HL-60 (cell line): Measurements from ENCODE around the gene TBC1D3B.
"Not testable (repeated sequence)": the region's sequence is repeated elsewhere in the genome, so short reads cannot be mapped to it uniquely, and the experiment has no call there.

Experiments
- DNase-seq, 2 experiments: peaks; one replicate each; pipeline ENCODE4 v3.0.0-alpha.2; 2010 to 2020; ENCODE audit warnings: low read depth in 1 of 2, low spot score in 1 of 2
- H3K27ac ChIP-seq: fragments of 250-450 bp; sonication (Bioruptor Pico); replicated peaks from 2 replicates; pipeline ENCODE4 v1.5.1; 2020; ENCODE audit warnings: mild to moderate bottlenecking, moderate library complexity
- H3K27me3 ChIP-seq: fragments of 250-450 bp; sonication (Bioruptor Pico); 2 replicates; pipeline ENCODE4 v1.5.1; 2021; ENCODE audit warnings: mild to moderate bottlenecking, moderate library complexity; ENCODE audit not compliant: insufficient read depth, poor library complexity, severe bottlenecking
- H3K4me3 ChIP-seq: replicated peaks from 2 replicates; pipeline ENCODE4 v1.5.1; 2011; ENCODE audit warnings: mild to moderate bottlenecking, control low read depth, low read length; ENCODE audit not compliant: insufficient read depth
- CTCF ChIP-seq: IDR thresholded peaks from one replicate; pipeline ENCODE4 v1.5.1; 2011; ENCODE audit warnings: low read length, control low read depth, inconsistent platforms; ENCODE audit not compliant: insufficient read depth
- GABPA ChIP-seq: IDR thresholded peaks from 2 replicates; pipeline ENCODE4 v1.6.1; 2012; ENCODE audit warnings: low read depth
- POLR2AphosphoS5 ChIP-seq: IDR thresholded peaks from 2 replicates; pipeline ENCODE4 v1.6.1; 2012; ENCODE audit warnings: low read depth
- SPI1 ChIP-seq: IDR thresholded peaks from 2 replicates; pipeline ENCODE4 v1.6.1; 2012; ENCODE audit warnings: low read depth, mild to moderate bottlenecking, borderline replicate concordance
- TF ChIP-seq, protein P1 (sequence below): IDR thresholded peaks from 2 replicates; pipeline ENCODE4 v1.6.1; 2012; ENCODE audit warnings: low read depth; ENCODE audit not compliant: insufficient replicate concordance

TBC1D3B gene

DNA sequence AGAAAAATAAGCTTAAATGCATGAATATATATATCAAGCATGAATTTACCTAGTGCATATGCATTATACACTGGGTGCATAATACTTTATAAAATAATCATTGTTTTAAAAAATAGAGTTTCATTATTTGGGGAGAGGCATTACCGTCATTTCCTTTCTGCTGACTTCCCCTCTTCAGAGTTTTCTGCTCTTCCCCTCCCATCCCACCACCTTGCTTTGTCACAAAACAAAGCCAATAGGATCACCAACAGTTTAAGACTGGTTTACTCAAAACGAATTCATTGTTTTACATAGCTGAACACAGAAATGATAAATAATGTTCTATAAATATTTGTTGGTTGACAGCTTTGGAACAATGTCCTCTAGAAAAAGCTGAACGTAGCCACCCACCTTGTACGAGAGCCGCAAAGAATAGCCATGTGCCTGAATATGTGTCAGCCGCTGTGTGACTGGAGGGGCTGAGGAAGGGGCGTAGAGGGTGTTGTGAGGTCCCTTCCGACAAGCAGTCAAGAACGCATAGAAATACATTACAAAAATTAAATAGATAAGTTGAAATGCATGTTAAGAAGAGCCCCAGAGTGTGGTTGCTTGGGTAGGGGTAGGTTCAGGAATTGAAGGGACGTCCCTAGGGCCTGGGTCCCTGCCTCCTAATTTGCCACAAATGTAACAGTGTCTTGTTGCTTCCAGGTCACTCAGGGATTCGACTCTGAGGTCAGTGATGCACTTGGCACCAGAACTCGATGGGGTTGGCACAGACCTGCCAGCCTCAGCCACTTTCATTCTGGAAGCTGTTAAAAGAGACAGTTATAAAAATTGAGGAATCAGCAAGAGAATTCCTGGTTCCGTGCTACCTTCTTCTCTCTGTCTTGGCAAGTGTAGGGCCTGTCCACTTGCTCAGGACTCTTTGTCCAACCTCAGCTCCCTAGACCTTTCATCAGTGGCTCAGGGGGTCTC is 10.7 kb upstream of the TBC1D3B start:
- not testable (repeated sequence) for H3K4me3 ChIP-seq, DNase-seq, H3K27me3 ChIP-seq
- peak; percentile 63; the same call in 1 of the 2 replicates for TF ChIP-seq SPI1
- peak overlapping the region; percentile 79 for H3K27ac ChIP-seq

GRCh38 chr17:36185416-36185815 is 9.0 kb upstream of the TBC1D3B start:
- no peak overlapping the region for H3K27ac ChIP-seq
- DNase-seq = no peak
- no peak overlapping the region for H3K4me3 ChIP-seq
- no peaks in the 10 kb centered on the region for H3K27me3 ChIP-seq
- no peak for TF ChIP-seq GABPA
- TF ChIP-seq CTCF = no peak
- no peak for TF ChIP-seq POLR2AphosphoS5
- TF ChIP-seq SPI1 = no peak
- TF ChIP-seq, protein P1, sequence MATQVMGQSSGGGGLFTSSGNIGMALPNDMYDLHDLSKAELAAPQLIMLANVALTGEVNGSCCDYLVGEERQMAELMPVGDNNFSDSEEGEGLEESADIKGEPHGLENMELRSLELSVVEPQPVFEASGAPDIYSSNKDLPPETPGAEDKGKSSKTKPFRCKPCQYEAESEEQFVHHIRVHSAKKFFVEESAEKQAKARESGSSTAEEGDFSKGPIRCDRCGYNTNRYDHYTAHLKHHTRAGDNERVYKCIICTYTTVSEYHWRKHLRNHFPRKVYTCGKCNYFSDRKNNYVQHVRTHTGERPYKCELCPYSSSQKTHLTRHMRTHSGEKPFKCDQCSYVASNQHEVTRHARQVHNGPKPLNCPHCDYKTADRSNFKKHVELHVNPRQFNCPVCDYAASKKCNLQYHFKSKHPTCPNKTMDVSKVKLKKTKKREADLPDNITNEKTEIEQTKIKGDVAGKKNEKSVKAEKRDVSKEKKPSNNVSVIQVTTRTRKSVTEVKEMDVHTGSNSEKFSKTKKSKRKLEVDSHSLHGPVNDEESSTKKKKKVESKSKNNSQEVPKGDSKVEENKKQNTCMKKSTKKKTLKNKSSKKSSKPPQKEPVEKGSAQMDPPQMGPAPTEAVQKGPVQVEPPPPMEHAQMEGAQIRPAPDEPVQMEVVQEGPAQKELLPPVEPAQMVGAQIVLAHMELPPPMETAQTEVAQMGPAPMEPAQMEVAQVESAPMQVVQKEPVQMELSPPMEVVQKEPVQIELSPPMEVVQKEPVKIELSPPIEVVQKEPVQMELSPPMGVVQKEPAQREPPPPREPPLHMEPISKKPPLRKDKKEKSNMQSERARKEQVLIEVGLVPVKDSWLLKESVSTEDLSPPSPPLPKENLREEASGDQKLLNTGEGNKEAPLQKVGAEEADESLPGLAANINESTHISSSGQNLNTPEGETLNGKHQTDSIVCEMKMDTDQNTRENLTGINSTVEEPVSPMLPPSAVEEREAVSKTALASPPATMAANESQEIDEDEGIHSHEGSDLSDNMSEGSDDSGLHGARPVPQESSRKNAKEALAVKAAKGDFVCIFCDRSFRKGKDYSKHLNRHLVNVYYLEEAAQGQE = no peak

DNA sequence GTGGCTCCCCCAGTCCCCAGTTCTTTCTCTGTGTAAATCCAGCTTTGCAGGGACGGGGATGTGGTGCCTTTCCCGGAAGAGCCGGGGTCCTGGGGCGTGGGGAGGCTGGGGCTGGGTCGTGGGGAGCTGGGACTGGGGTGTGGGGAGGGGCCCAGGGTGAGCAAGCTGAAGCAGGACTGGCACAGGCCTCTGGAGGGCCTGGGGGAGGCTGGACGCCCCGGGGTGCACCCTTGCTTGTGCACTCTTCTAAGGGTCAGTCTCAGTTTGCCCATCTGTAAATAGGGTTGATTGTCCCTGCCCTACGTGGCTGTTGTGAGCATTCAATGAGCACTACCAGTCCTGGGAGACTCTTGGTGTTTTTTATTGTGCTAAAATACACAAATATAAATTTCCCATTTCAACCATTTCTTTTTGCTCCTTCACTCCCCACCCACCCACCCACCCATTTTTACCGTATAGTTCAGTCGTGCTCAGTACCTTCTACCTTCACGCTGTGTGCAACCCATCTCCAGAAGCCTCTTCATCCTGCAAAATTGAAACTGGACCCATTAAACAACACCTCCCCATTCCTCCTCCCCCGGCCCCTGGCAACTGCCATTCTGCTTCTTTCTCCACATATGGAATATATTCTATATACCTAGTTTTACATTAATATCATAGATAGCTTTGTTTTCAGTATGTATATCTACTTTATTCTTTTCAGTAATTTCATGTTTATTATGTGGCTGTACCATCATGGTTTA is 7.8 kb upstream of the TBC1D3B start:
- H3K27me3 ChIP-seq = no peaks in the 10 kb centered on the region
- H3K4me3 ChIP-seq = peak overlapping the region; percentile 47
- no peak for DNase-seq
- H3K27ac ChIP-seq = peak overlapping the region; percentile 91
- TF ChIP-seq CTCF (no peak), GABPA (no peak), POLR2AphosphoS5 (no peak), SPI1 (no peak)
- TF ChIP-seq, protein P1 = no peak
